Medulla oblongata (tissue), 1 donor: Measurements from ENCODE around the gene PLCB3.

Source experiments
- DNase-seq: peaks from one replicate; pipeline ENCODE4 v3.0.0-alpha.2; 2015; ENCODE audit errors: extremely low spot score

Gene PLCB3

DNA sequence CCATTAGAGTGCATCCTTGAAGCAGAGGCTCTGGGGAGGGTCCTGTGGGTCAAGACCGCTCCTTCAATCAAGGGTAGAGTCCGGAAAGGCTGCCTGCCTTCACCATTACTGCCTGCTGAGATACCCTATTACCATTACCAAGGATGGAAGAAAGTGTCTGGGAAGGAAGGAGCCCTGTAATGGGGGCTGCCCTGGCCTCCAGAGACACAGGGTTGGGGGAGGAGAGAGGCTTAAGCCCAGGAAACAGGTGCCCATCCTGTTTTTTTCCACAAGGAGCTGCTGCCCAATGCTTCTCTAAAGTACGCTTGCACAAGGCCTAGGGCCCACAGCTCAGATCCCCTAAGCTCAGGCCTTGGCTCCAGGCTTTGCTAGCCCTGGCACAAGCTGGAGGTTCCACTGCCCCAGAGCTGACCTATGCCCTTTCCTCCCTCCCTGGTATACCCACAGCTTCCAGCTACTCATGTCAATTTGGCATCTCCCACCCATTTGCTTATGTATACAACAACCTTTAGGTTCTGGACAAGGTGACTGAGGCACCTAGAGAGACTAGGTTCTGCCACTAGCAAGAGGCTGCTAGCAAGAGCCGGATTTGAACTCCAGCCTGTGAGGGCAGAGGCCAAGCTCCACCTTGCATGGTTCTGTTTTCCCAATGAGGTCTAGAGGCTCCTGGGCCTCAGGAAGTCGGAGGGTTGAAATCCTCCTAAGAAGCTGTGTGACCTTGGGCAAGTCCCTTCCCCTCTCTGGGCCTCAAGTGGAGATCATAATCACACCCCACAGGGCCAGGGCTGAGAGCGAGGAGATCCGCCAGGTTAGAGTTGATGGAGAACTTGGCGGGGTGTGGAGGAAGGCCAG, 1.5 kb upstream of the PLCB3 start:
- DNase-seq, result no peak

GRCh38 chr11:64250415-64251015, 815 bp upstream of the PLCB3 start:
- DNase-seq, result no peak

DNA sequence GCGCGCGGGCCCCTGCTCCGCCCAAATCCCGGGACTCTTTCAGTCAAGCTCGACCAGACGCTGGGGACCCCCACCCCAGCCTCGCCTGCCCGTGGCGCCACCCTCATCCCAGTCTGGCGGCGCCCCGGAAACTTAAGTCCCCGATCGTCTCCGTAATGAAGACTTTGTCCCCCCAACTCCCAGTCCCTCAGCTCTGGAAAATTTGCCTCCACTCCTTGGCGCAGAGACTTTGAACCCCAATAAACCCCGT, 348 bp downstream of the PLCB3 start:
- DNase-seq, result no peak

DNA sequence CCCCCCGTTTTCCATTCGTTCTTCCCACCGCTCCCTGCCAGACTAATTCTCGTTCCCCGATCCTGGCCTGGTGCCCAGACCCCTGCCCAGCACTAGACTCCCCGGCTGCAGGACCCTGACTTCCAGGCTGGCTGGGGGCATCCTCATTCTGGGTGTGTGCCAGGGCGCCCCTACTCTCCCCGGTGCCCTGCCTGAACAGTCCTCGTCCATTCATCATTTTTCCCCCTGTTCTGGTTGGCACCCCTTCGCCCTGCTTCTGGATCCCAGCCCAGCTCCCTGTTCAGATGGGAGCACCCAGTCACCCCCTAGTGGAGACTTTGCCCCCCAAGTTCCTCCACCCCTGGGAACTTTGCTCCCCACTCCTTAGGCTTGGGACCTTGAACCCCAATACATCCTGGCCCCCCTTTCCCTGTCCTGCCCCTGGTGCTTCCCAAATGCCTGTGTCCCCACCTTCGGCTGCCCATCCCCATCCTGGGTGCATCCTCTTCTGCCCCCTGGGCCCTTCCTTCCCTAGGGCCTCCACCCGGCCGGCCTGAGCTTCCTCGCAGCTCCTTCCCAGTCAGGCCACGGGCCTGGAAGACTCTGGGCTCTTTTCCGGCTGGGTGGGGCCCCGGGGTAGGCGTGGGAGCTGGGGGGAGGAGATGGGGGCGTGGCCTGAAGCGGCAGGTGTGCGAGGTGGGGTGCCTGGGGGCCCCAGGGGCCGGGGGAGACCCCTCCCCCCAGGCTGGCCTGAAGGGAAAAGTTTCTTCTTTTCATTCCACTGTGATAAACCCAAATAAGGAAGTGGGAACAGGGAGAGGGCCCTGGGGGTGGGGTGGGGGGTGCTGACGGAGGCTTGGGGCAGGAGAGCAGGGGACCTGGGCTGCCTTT, 908 bp downstream of the PLCB3 start:
- DNase-seq, result no peak

DNA sequence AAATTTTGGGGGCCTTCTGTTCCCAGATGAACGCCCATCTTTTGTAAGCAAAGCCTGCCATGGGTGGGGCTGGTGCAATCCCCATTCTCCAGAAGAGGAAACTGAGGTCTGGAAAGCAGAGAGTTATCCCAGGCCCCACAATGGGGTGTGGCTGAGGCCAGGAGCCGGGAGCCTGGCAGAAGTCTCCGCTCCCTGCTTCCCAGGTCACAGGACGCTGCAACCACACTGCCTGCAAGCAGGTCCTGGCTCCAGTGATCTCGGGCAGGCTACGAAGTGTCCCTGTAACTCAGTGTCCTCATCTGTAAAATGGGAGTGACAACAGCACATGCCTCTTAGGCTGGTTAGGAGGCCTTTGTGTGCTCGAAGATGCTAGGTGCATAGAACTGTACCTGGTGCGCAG, 1.7 kb downstream of the PLCB3 start:
- no peak for DNase-seq

DNA sequence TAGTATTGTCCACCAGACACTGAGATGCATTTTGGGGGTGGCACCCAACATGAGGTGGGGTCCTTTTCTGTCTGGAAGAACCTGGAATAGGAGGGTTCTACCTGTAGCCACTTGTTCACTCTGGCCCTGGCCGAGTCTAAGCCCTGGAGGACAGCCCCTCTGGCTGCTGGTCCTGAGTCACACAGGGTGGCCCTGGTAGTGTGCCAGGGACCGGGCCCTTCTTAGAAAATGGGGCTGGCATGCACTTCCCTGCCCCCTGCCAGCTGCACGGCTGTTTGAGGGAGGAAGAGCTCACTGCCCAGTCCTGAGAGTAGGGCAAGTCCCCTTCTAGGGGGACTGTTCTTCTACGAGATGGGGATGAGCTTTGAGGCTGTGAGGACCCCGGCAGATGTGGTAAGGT, 2.2 kb downstream of the PLCB3 start:
- peak; percentile 71 for DNase-seq

- no peak for DNase-seq
These were observed 3.0 kb downstream of the PLCB3 start for GRCh38 chr11:64254326-64254725.

- DNase-seq, result no peak
These were observed 4.1 kb downstream of the PLCB3 start for GRCh38 chr11:64255135-64256128.

DNA sequence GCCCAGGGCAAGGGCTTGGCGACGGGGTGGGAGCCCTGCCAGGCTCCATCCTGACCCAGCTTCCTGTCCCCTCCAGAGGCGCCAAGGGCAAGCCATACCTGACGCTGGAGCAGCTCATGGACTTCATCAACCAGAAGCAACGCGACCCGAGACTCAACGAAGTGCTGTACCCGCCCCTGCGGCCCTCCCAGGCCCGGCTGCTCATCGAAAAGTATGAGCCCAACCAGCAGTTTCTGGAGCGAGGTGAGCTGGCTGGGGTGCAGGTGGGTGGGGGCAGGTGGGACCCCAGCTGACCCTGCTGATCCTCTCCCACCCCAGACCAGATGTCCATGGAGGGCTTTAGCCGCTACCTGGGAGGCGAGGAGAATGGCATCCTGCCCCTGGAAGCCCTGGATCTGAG, 5.0 kb downstream of the PLCB3 start:
- no peak for DNase-seq

- DNase-seq, result no peak
These were observed 7.0 kb downstream of the PLCB3 start for GRCh38 chr11:64258356-64258755.

- DNase-seq, result no peak
These were observed 7.7 kb downstream of the PLCB3 start for GRCh38 chr11:64258946-64259532.

GRCh38 chr11:64259533-64260067, 8.3 kb downstream of the PLCB3 start:
- no peak for DNase-seq

DNA sequence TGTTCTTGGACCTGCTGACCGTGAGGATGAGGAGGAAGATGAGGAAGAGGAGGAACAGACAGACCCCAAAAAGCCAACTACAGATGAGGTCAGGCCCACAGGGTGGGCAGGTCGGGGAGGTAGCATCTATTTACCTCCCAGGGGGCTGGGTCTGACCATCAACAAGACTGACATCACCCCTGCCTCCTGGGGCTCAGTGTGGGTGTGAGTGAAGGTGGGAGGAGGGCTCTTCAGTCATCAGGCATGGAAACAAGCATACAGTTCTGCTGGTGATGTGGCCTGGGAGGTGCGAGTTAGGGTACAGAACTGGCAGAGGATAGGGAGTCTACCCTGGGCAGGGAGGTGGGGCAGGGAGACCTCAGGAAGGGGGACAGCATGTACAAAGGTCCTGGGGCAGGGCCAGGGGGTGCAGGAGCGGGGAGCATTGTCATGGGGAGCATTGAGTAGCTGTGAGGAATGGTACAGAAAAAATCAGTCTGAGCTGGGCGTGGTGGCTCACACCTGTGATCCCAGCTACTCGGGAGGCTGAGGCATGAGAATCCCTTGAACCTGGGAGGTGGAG, 8.9 kb downstream of the PLCB3 start:
- no peak for DNase-seq

DNA sequence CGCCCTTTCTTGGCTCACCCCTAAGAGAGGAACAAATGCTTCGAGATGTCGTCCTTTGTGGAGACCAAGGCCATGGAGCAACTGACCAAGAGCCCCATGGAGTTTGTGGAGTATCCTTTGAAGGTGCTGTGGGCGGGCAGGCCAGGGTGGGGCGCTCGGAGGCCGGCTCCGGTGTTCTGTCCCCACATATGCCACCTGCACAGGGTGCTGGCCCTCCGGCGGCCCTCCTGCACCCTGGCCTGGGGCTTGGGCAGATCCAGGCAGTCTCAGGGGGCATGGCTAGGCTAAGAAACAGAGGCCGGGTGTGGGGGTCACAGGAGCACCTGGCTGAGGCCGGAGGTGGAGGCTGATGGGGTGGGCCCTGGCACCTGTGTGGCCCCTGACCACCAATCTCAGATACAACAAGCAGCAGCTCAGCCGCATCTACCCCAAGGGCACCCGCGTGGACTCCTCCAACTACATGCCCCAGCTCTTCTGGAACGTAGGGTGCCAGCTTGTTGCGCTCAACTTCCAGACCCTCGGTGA, 10.3 kb downstream of the PLCB3 start:
- no peak for DNase-seq

DNA sequence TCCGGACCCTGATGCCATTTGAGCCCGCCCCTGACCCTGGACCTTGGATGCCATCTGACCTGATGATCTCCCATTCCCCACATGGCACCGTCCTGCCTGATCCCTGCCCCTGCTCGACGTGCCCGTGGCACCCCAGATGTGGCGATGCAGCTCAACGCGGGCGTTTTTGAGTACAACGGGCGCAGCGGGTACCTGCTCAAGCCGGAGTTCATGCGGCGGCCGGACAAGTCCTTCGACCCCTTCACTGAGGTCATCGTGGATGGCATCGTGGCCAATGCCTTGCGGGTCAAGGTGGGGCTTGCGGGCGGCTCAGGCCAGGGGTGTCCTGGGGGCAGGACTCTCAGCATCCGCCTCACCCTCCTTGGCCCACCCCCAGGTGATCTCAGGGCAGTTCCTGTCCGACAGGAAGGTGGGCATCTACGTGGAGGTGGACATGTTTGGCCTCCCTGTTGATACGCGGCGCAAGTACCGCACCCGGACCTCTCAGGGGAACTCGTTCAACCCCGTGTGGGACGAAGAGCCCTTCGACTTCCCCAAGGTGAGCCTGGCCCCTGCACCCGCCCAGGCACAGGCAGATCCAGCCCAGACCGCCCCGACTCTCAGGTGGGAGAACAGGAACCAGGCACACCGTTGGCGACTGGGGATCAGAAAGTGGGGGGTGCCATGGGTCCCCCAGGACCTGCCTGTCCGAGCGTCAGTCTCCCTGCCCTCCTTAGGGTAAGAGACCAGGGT, 11.1 kb downstream of the PLCB3 start:
- DNase-seq, result no peak

GRCh38 chr11:64263021-64263946, 12.0 kb downstream of the PLCB3 start:
- DNase-seq, result no peak

- no peak for DNase-seq
These were observed 12.6 kb downstream of the PLCB3 start for GRCh38 chr11:64263947-64264317.

GRCh38 chr11:64264371-64264852, 13.1 kb downstream of the PLCB3 start:
- no peak for DNase-seq
